PC-9 (cell line): ENCODE measurements around the gene CHST15. TPM values are rescaled to one million over a fixed set of nuclear protein-coding genes. Genes with fewer than 3 reads are reported as not detected.

Experiments used
- BruUV-seq: library from RNA; stranded (reverse); fragments of 400-500 nt; replicated peaks from 2 replicates; lab custom pipeline; 2021; lab: Mats Ljungman, UMichigan
- CTCF ChIA-PET: fragments of 300-600 bp; sonication (Branson Sonifier 250); formaldehyde crosslinking; loops from one replicate; lab custom pipeline; 2022; ENCODE audit warnings: antibody characterized with exemption; lab: Charles Lee
- POLR2A ChIA-PET: fragments of 300-600 bp; sonication (Branson Sonifier 250); formaldehyde crosslinking; loops from one replicate; lab custom pipeline; 2022; ENCODE audit warnings: antibody characterized with exemption; ENCODE audit not compliant: unreplicated experiment; lab: Charles Lee
- DNase-seq, 2 experiments: peaks; one replicate each; pipeline versions ENCODE4 v3.0.0 to v3.0.0-alpha.2; 2015 to 2022; ENCODE audit warnings: mixed read lengths in 1 of 2
- H2AFZ ChIP-seq: fragments of 200-600 bp; sonication (generic); 2 replicates; pipeline ENCODE4 v1.8.1; 2017; ENCODE audit warnings: antibody characterized with exemption
- H3F3A ChIP-seq: fragments of 200-600 bp; sonication (generic); 2 replicates; pipeline ENCODE4 v1.8.1; 2017; ENCODE audit warnings: antibody characterized with exemption, mild to moderate bottlenecking, low read depth; ENCODE audit not compliant: insufficient read depth
- H3K27ac ChIP-seq: fragments of 200-600 bp; sonication (generic); 2 replicates; pipeline ENCODE4 v1.6.1; 2016; ENCODE audit warnings: mixed run types
- H3K27me3 ChIP-seq: fragments of 200-600 bp; sonication (generic); 2 replicates; pipeline ENCODE4 v1.6.1; 2016; ENCODE audit warnings: low read depth, mixed run types; ENCODE audit not compliant: insufficient read depth
- H3K36me3 ChIP-seq: fragments of 200-600 bp; sonication (generic); 2 replicates; pipeline ENCODE4 v1.6.1; 2016; ENCODE audit warnings: low read depth, mixed run types
- H3K4me1 ChIP-seq: fragments of 200-600 bp; sonication (generic); replicated peaks from 2 replicates; pipeline ENCODE4 v1.6.1; 2016; ENCODE audit warnings: mixed run types; ENCODE audit not compliant: insufficient read depth
- H3K4me2 ChIP-seq: fragments of 200-600 bp; sonication (generic); 2 replicates; pipeline ENCODE4 v1.6.1; 2017; ENCODE audit warnings: mixed run types
- H3K4me3 ChIP-seq: fragments of 200-600 bp; sonication (generic); 2 replicates; pipeline ENCODE4 v1.6.1; 2016; ENCODE audit warnings: mixed run types
- H3K79me2 ChIP-seq: fragments of 200-600 bp; sonication (generic); 2 replicates; pipeline ENCODE4 v1.6.1; 2017; ENCODE audit warnings: low read depth, mixed run types
- H3K9me2 ChIP-seq: fragments of 200-600 bp; sonication (generic); 2 replicates; pipeline ENCODE4 v1.8.1; 2017; ENCODE audit warnings: mild to moderate bottlenecking; ENCODE audit not compliant: insufficient read depth
- H3K9me3 ChIP-seq: fragments of 200-600 bp; sonication (generic); 2 replicates; pipeline ENCODE4 v1.8.1; 2016; ENCODE audit warnings: low read depth; ENCODE audit not compliant: insufficient read depth
- H4K20me1 ChIP-seq: fragments of 200-600 bp; sonication (generic); 2 replicates; pipeline ENCODE4 v1.8.1; 2017; ENCODE audit not compliant: insufficient read depth
- CTCF ChIP-seq: fragments of 200-600 bp; sonication (generic); conservative IDR thresholded peaks from 2 replicates; pipeline ENCODE4 v1.6.1; 2017; ENCODE audit warnings: mixed run types, antibody characterized with exemption, mild to moderate bottlenecking, moderate library complexity
- EZH2 ChIP-seq: fragments of 200-600 bp; sonication (generic); IDR thresholded peaks from 2 replicates; pipeline ENCODE4 v1.8.0; 2017; ENCODE audit warnings: antibody characterized with exemption, low read depth
- intact Hi-C: fragments of 100-400 bp; cut with micrococcal nuclease; formaldehyde crosslinking; loops from one replicate; pipeline ENCODE4 v1.10.0; 2022; ENCODE audit not compliant: unreplicated experiment
- total RNA-seq: library from RNA; stranded (reverse); gene quantifications from 2 replicates; pipeline ENCODE4 v1.2.3, GENCODE V29; 2021

The CHST15 gene
- total RNA-seq, 1 experiment from 2014 or later, result 24.6 TPM

GRCh38 chr10:124131172-124131571, 37.8 kb upstream of the CHST15 start:
- CTCF ChIA-PET, result no interaction called here
- H3K27me3 ChIP-seq, result no peaks in the 10 kb centered on the region
- H3K4me1 ChIP-seq, result no peaks in the 10 kb centered on the region
- H3K36me3 ChIP-seq, result no peaks in the 10 kb centered on the region
- no peaks in the 10 kb centered on the region for H3K9me2 ChIP-seq
- no peak overlapping the region for H3K4me2 ChIP-seq
- intact Hi-C loops, result no loop called here
- no peak overlapping the region for H2AFZ ChIP-seq
- no TSS peak for BruUV-seq
- TF ChIP-seq CTCF (no peak), EZH2 (no peak)
- no peaks in the 10 kb centered on the region for H3K9me3 ChIP-seq
- DNase-seq, result no peak
- no peak overlapping the region for H3K27ac ChIP-seq
- no peak overlapping the region for H3K4me3 ChIP-seq
- H3K79me2 ChIP-seq, result no peaks in the 10 kb centered on the region
- H3F3A ChIP-seq, result no peaks in the 10 kb centered on the region
- POLR2A ChIA-PET, result no interaction called here
- H4K20me1 ChIP-seq, result no peaks in the 10 kb centered on the region

DNA sequence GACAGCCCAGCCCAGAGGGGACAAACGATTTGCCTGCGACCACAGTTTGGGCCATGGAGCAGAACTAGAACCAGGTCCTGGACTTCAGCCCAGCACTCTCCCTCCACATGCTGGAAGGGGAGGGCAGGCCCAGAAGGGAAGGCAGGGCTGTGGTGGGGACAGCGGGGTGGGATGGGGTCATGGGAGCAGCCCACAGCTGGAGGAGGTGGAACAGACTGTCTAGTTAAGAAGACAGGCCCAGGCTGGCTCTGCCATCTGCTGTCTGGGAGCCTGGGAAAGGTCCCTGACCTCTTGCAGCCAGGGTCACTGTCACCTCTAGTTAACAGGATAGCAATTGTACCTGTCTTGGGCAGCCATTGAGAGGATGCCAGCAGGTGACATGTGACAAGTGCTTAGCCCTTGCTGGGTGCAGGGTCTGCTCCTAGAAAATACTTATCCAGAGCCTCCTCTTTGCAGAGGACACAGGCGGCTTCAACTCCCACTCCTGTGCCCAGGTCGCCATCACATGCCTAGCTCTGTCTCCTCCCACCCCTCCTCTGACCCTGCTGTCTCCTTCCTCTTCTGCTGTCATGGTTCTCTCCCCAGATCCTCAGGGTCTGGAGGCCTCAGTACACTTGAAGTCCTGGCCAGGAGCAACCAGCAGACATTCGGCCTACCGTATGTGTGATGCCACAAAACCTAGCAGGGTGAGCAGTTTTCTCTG, 37.0 kb upstream of the CHST15 start:
- no peak overlapping the region for H2AFZ ChIP-seq
- H3K9me2 ChIP-seq, result no peaks in the 10 kb centered on the region
- H3K27ac ChIP-seq, result no peak overlapping the region
- H3F3A ChIP-seq, result no peaks in the 10 kb centered on the region
- ChIA-PET CTCF (no interaction called here), POLR2A (no interaction called here)
- no peaks in the 10 kb centered on the region for H3K79me2 ChIP-seq
- no peaks in the 10 kb centered on the region for H3K9me3 ChIP-seq
- H3K4me2 ChIP-seq, result no peak overlapping the region
- no peaks in the 10 kb centered on the region for H3K36me3 ChIP-seq
- no peaks in the 10 kb centered on the region for H3K27me3 ChIP-seq
- H3K4me3 ChIP-seq, result no peak overlapping the region
- no peak for DNase-seq
- intact Hi-C loops, result no loop called here
- TF ChIP-seq CTCF (no peak), EZH2 (no peak)
- BruUV-seq, result no TSS peak
- peaks cover 3% of the 10 kb centered on the region for H3K4me1 ChIP-seq
- no peaks in the 10 kb centered on the region for H4K20me1 ChIP-seq

DNA sequence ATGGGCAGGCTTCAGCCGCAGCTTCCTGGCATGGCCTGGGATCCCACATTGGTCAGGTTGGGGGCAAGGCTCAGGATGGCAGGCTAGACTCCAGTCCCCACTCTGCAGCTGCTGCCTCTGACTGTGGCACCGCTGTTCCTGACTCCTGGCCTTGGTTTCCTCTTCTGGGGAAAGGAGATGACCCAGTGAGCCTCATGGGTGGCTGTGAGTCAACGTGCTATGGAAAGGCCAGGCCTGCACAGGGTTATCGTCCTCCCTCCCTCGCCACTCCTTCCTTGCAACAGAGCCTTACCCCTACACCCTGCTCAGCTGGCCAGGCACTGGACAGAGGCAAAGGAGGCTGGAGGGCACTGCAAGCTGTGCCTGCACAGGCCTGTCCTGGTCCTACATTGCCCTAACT, 36.1 kb upstream of the CHST15 start:
- POLR2A ChIA-PET, result no interaction called here
- no peaks in the 10 kb centered on the region for H3K9me3 ChIP-seq
- no peak overlapping the region for H2AFZ ChIP-seq
- no peaks in the 10 kb centered on the region; the same call in 1 of the 2 replicates for H3F3A ChIP-seq
- H3K9me2 ChIP-seq, result no peaks in the 10 kb centered on the region
- no peaks in the 10 kb centered on the region for H3K36me3 ChIP-seq
- TF ChIP-seq CTCF, result no peak
- TF ChIP-seq EZH2, result no peak
- no peaks in the 10 kb centered on the region for H4K20me1 ChIP-seq
- CTCF ChIA-PET, result no interaction called here
- intact Hi-C loops, result no loop called here
- no TSS peak for BruUV-seq
- H3K27me3 ChIP-seq, result no peaks in the 10 kb centered on the region
- DNase-seq, result no peak
- H3K4me1 ChIP-seq, result peaks cover 6% of the 10 kb centered on the region
- no peak overlapping the region for H3K27ac ChIP-seq
- no peak overlapping the region for H3K4me2 ChIP-seq
- no peaks in the 10 kb centered on the region for H3K79me2 ChIP-seq
- H3K4me3 ChIP-seq, result no peak overlapping the region
